ENCODE measurements around the gene MKRN1.
A peak's percentile ranks its signal among the peaks of the same experiment; 100 is the strongest.
"Not testable (repeated sequence)": the region's sequence is repeated elsewhere in the genome, so short reads cannot be mapped to it uniquely, and the experiment has no call there.

Gene MKRN1

DNA sequence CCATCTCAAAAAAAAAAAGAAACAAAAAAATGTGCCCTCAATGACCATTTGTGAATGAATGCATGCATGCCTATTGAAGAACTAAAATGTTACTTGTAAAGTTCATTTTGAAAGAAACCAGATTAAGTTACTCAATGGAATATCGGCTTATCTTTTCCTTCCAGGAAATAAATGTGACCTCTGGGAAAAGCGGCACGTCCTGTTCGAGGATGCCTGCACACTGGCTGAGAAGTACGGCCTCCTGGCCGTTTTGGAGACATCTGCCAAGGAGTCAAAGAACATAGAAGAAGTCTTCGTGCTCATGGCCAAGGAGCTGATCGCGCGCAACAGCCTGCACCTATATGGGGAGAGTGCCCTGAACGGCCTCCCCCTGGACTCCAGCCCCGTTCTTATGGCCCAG is 53.6 kb downstream of the MKRN1 start:
- no peaks in the 10 kb centered on the region for H3K4me1 Mint-ChIP-seq
- no peaks in the 10 kb centered on the region for H3K9me3 Mint-ChIP-seq
- no peaks in the 10 kb centered on the region for H3K36me3 Mint-ChIP-seq
- no peak overlapping the region for H3K27ac Mint-ChIP-seq
- H3K4me3 Mint-ChIP-seq = no peak overlapping the region
- no peak for ATAC-seq
- H3K27me3 Mint-ChIP-seq = no peaks in the 10 kb centered on the region

DNA sequence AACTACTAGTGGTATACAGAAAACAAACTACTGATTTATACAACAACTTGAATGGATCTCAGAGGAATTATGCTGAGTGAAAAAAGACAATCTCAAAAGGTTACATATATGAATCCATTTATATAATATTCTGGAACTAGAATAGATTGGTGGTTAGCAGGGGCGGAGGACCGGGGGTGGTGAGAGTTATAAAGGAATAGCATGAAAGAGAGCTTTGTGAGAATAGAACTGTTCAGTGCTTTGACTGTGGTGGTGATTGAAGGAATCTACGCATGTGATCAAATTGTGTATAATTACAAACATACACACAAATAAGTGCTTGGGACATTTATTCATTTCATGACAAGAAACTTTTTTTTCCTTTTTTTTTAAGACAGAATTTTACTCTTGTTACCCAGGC is 55.8 kb downstream of the MKRN1 start:
- no peaks in the 10 kb centered on the region for H3K36me3 Mint-ChIP-seq
- no peak overlapping the region for H3K4me3 Mint-ChIP-seq
- H3K4me1 Mint-ChIP-seq = no peaks in the 10 kb centered on the region
- H3K9me3 Mint-ChIP-seq = no peaks in the 10 kb centered on the region
- H3K27me3 Mint-ChIP-seq = no peaks in the 10 kb centered on the region
- no peak for ATAC-seq
- no peak overlapping the region for H3K27ac Mint-ChIP-seq

DNA sequence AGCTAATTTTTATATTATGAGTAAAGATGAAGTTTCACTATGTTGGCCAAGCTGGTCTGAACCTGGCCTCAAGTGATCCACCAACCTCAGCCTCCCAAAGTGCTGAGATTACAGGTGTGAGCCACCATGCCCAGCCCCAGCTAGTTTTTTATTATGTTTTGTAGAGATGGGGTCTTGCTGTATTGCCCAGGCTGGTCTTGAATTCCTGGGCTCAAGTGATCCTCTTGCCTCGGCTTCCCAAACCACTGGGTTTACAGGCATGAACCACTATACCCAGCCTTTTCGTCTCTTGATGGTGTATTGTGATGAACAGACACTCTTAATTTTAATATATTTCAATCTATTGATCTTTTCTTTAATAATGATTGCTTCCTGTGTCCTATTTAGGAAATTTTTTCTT is 57.8 kb downstream of the MKRN1 start:
- Mint-ChIP-seq H3K27me3 (no peaks in the 10 kb centered on the region), H3K9me3 (no peaks in the 10 kb centered on the region)

DNA sequence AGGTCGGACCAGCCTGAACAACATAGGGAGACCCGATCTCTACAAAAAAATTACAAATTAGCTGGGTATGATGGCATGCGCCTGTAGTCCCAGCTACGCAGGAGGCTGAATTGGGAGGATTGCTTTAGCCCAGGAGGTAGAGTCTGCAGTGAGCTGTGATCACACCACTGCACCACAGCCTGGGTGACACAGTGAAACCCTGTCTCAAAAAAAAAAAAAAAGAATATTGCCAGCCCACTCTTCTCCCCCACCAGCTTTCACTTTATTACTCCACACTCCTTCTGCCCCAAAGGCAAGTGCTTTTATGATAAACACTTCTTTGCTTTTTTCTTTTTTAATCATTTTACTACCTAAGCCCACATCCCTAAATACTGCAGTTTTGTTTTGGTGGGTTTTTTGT is 60.7 kb downstream of the MKRN1 start:
- H3K36me3 Mint-ChIP-seq = peaks cover 6% of the 10 kb centered on the region
- H3K4me3 Mint-ChIP-seq = no peak overlapping the region
- no peaks in the 10 kb centered on the region for H3K27me3 Mint-ChIP-seq
- no peak overlapping the region for H3K27ac Mint-ChIP-seq
- H3K9me3 Mint-ChIP-seq = no peaks in the 10 kb centered on the region
- no peak for ATAC-seq
- H3K4me1 Mint-ChIP-seq = no peaks in the 10 kb centered on the region

More for the DNA sequence above, 57.8 kb downstream of the MKRN1 start:
- Mint-ChIP-seq H3K4me3 (no peak overlapping the region), H3K27ac (no peak overlapping the region), H3K36me3 (no peaks in the 10 kb centered on the region), H3K4me1 (no peaks in the 10 kb centered on the region)
- ATAC-seq = no peak

DNA sequence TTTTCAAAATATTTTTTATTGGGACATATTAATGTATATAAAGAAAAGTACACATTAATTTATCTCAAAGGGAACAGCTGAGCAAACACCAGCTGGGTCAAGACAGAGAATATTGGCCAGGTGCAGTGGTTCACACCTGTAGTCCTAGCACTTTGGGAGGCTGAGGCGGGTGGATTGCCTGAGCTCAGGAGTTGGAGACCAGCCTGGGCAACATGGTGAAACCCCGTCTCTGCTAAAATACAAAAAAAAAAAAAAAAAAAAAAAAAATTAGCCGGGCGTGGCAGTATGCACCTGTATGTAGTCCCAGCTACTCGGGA is 61.2 kb downstream of the MKRN1 start:
- H3K9me3 Mint-ChIP-seq, H3K27me3 Mint-ChIP-seq, H3K27ac Mint-ChIP-seq, H3K36me3 Mint-ChIP-seq, H3K4me3 Mint-ChIP-seq, ATAC-seq, H3K4me1 Mint-ChIP-seq: not testable (repeated sequence)

DNA sequence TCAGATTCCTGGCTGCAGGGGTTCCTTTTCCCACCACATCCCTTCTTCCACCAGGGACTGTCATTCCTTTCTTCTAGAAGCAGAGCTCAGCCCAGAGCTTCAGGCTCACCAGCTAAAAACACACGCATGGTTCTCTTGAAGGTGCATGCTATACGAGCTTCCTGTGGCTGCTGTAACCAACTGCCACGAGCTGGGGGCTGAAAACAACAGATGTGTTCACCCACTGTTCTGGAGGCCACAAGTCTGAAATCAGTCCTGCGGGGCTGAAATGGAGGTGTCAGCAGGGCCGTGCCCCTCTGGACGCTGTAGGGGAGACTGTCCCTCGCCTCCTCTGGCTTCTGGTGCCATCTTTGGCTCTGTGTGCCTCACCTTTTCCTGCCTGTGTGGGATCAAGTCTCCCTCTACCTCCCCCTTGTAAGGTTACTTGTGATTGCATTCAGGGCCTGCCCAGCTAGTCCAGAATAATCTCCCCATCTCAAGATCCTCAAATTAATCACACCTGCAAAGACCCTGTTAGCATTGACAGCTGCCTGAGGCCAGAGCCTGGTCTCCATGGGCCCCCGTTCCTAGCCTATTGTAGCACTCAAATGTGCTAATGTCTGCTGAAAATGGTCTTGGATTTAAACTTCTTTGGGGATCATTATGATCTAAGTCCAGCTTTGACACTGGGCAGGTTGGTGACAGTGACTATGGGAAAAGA is 61.7 kb downstream of the MKRN1 start:
- no peaks in the 10 kb centered on the region for H3K9me3 Mint-ChIP-seq
- no peak overlapping the region for H3K27ac Mint-ChIP-seq
- no peak overlapping the region for H3K4me3 Mint-ChIP-seq
- H3K36me3 Mint-ChIP-seq = peaks cover 6% of the 10 kb centered on the region
- no peaks in the 10 kb centered on the region for H3K27me3 Mint-ChIP-seq
- ATAC-seq = peak; percentile 20
- H3K4me1 Mint-ChIP-seq = no peaks in the 10 kb centered on the region

DNA sequence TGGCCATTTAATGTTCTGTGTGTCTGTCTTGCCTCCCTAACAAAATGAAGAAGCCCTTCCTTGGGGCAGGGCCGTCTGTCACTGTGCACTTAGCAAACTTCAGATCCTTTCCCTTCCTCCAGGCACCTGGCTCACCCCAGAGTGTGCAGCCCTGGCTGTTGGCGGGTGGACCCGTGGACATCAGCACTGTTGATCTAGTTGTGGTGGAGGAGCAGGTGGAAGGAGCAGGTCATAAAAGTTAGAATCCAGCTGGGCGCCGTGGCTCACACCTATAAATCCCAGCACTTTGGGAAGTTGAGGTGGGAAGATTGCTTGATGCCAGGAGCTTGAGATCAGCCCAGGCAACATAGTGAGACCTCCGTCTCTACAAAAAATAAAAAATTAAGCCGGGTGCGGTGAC is 62.7 kb downstream of the MKRN1 start:
- no peaks in the 10 kb centered on the region for H3K27me3 Mint-ChIP-seq
- no peaks in the 10 kb centered on the region for H3K4me1 Mint-ChIP-seq
- H3K36me3 Mint-ChIP-seq = peaks cover 6% of the 10 kb centered on the region
- ATAC-seq = no peak
- no peaks in the 10 kb centered on the region for H3K9me3 Mint-ChIP-seq
- no peak overlapping the region for H3K27ac Mint-ChIP-seq
- H3K4me3 Mint-ChIP-seq = no peak overlapping the region

DNA sequence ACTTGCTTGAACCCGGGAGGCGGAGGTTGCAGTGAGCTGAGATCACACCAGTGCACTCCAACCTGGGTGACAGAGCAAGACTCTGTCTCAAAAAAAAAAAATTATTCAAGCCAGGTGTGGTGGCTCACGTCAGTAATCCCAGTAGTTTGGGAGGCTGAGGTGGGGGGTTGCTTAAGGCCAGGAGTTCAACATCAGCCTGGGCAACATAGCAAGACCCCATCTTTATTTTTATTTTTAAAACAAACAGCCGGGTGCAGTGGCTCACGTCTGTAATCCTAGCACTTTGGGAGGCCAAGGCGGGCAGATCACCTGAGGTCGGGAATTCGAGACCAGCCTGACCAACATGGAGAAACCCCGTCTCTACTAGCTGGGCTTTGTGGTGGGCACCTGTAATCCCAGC is 63.5 kb downstream of the MKRN1 start:
- H3K36me3 Mint-ChIP-seq, ATAC-seq: not testable (repeated sequence)

DNA sequence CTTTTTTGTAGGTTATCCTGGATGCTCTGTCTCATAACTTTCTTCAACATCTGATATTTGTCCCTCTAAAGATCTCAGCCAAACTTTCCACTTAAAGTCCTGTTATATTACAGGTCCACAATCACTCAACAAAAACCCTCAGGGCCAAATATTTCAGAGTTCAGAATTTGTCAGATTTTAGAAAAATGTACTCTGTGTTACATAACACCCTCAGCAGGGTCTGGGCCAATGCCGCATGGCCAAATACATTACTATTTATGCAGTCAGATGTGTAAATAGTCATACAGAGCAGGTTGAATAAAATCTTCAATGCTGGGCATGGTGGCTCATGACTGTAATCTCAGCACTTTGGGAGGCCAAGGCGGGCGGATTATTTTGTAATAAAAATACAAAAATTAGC is 63.9 kb downstream of the MKRN1 start:
- no peak overlapping the region for H3K27ac Mint-ChIP-seq
- H3K4me1 Mint-ChIP-seq = no peaks in the 10 kb centered on the region
- no peak for ATAC-seq
- H3K4me3 Mint-ChIP-seq = no peak overlapping the region
- no peaks in the 10 kb centered on the region for H3K27me3 Mint-ChIP-seq
- no peaks in the 10 kb centered on the region for H3K9me3 Mint-ChIP-seq
- peaks cover 6% of the 10 kb centered on the region for H3K36me3 Mint-ChIP-seq

More for the DNA sequence above, 63.5 kb downstream of the MKRN1 start:
- H3K4me1 Mint-ChIP-seq, H3K9me3 Mint-ChIP-seq, H3K27ac Mint-ChIP-seq, H3K4me3 Mint-ChIP-seq, H3K27me3 Mint-ChIP-seq: not testable (repeated sequence)

DNA sequence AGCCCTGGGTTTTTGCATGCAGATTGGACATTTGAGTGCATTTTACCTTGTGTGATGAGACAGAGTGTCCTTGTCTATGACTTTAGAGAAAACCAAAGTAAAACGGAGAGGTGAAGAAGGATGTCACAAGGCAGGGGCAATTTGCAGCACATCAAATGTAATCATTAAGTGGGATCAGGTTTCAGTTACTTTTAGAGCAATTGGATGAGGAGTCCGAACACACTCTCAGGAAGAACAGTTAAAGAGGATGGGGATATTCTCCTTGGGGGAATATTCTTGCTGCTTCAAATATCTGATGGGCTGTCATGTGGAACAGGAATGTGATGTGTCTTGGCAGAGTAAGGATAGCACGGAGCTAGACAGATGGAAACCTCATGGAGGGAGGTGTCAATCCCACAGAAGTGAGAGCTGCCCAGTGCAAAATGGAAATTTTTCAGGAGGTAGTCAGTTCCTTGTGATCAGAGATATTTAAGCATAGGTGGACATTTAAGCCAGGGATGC is 74.7 kb downstream of the MKRN1 start:
- no peaks in the 10 kb centered on the region for H3K27me3 Mint-ChIP-seq
- H3K4me3 Mint-ChIP-seq = peak overlapping the region; percentile 96
- no peaks in the 10 kb centered on the region for H3K36me3 Mint-ChIP-seq
- peak overlapping the region; percentile 93 for H3K27ac Mint-ChIP-seq
- H3K9me3 Mint-ChIP-seq = no peaks in the 10 kb centered on the region
- no peak for ATAC-seq
- H3K4me1 Mint-ChIP-seq = peaks cover 16% of the 10 kb centered on the region

DNA sequence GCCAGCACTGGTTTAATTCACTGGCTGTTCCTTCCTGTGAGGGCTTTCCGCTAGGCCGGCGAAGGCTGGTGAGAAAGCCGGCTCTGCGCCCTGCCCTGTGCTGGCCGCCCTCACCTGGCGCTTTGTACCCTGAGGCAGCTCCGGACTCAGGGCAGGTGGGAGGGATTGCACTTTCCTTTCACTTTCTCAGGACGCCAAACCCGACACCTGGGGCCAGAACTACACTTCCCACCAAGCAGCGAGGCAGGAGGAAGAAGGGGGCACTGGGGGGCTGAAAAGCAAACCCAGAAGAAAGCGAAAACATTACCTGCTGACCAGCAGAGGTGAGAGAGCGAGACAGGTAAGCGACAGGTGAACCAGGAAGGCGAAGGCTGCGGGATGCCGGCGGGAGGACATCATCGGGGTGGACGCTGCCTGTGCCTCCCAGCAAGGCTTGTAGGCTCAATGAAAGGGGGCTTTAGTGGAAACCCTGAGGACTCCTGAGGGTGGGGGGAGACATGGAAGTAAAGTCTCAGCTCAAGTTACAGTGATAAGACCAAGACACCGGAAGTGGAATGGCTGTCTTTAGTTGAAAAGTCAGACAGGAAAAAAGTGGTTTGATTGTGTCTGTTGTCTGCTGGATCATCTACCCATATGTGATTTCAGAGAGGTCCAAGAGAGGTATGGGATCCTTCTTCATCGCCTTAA is 75.3 kb downstream of the MKRN1 start, which contains the start of gene RAB19:
TSS of gene RAB19 (plus strand) at position 181 of the 687 bp plus-strand sequence. CDS start 3,589 bp downstream, outside the sequence.
- Mint-ChIP-seq H3K36me3 (no peaks in the 10 kb centered on the region), H3K27ac (peak within 1 kb of the TSS; percentile 93), H3K4me1 (peaks cover 16% of the 10 kb centered on the region), H3K9me3 (no peaks in the 10 kb centered on the region), H3K4me3 (peak within 1 kb of the TSS; percentile 96), H3K27me3 (no peaks in the 10 kb centered on the region)
- peak; percentile 86 for ATAC-seq

All from stimulated activated memory B cell treated with anti-CD40 and anti-IgM and Interleukin-4, amounts not matched to agents 10 μg/mL and 1 μg/mL and 100 μg/mL, for 72 hours (primary cell).